Prostate gland (tissue), 2 donors: Measurements from ENCODE around the gene LAD1.

Experiments
- POLR2A ChIP-seq: fragments of 450-650 bp; IDR thresholded peaks from one replicate; pipeline ENCODE4 v1.6.1; 2016; ENCODE audit warnings: antibody characterized with exemption, mild to moderate bottlenecking
- TF ChIP-seq, protein P1 (sequence below), 4 experiments: fragments of 200-600 bp in 2 of 4; fragments of 450-650 bp in 2 of 4; sonication (generic) in 2 of 4; IDR thresholded peaks; 1 replicate in 3 of 4; 2 replicates in 1 of 4; pipeline ENCODE4 v1.5.1; 2016 to 2019; ENCODE audit warnings: antibody characterized with exemption in 4 of 4, mild to moderate bottlenecking in 2 of 4, moderate library complexity in 2 of 4

GRCh38 chr1:201356236-201356635, 42.9 kb downstream of the LAD1 start:
- TF ChIP-seq, protein P1, sequence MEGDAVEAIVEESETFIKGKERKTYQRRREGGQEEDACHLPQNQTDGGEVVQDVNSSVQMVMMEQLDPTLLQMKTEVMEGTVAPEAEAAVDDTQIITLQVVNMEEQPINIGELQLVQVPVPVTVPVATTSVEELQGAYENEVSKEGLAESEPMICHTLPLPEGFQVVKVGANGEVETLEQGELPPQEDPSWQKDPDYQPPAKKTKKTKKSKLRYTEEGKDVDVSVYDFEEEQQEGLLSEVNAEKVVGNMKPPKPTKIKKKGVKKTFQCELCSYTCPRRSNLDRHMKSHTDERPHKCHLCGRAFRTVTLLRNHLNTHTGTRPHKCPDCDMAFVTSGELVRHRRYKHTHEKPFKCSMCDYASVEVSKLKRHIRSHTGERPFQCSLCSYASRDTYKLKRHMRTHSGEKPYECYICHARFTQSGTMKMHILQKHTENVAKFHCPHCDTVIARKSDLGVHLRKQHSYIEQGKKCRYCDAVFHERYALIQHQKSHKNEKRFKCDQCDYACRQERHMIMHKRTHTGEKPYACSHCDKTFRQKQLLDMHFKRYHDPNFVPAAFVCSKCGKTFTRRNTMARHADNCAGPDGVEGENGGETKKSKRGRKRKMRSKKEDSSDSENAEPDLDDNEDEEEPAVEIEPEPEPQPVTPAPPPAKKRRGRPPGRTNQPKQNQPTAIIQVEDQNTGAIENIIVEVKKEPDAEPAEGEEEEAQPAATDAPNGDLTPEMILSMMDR (IDR thresholded peaks at IDR 0.05): no peak
- TF ChIP-seq POLR2A: no peak
